GM19324 (cell line): ENCODE measurements around the gene ARRDC2.
"Not testable (repeated sequence)": the region's sequence is repeated elsewhere in the genome, so short reads cannot be mapped to it uniquely, and the experiment has no call there.

Source experiments
- ATAC-seq: cut with Tn5 transposase; IDR thresholded peaks from one replicate; pipeline ENCODE4 v1.9.1; 2021; ENCODE audit warnings: mild to moderate bottlenecking, moderate library complexity; ENCODE audit not compliant: unreplicated experiment, low FRiP score

Gene ARRDC2

DNA sequence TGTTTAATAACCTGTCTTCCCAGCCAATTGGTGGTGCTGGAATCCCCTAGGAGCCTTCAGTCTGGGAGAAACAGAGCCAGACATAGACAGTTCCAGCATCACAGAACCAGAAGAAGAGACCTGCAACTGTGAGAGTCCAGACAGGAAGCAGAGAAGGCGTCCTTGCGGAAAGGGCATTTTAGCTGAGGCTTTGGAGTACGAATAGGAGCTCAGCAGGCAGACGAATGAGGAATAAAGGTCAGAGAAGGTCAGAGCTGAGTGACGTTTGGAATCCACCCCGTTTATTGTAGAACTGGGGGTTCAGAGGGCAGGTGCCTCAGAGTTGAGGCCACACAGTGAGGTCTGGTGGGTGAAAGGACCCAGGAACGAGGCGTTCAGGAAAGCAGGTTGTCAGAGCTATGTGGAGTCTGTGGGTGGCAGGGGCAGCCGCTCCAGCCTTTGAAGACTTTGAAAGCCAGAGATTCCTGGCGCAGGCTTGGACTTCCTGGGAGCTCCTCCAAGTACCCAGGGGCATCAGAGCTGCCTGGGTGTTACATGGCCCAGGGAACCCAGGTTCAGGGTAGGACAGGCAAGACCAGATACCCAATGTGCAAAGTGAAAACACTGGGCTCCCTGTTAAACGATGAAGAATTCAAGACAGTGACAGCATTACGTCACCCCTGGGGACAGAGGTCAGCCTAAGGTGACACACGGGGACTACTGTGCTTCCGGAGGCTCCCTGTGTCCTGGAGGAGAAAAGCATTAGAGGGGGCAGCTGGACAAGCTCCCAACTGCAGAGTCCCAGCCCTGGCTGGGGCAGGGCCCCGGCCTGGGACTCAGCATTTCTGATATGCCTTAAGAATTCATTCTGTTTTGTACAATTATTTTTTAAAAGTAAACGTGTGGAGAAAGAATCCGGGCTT lies 5.5 kb downstream of the ARRDC2 start:
- no peak for ATAC-seq

DNA sequence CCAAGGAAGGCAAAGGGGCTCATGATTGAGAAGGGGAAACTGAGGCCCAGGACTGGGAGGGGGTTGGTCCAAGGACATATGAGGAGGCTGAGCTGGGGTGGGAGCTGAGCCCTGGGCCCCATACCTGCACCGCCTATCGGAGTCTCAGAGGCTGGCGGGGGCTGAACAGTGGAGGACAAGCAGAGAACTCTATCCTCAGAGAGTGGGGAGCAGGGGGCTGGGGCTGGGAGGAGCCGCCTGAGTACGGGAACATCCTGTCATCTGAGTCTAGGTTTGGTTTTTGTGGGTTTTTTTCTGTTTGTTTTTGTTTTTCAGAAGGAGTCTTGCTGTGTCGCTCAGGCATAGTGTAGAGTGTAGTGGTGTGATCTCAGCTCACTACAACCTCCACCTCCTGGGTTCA lies 6.2 kb downstream of the ARRDC2 start:
- ATAC-seq: no peak

DNA sequence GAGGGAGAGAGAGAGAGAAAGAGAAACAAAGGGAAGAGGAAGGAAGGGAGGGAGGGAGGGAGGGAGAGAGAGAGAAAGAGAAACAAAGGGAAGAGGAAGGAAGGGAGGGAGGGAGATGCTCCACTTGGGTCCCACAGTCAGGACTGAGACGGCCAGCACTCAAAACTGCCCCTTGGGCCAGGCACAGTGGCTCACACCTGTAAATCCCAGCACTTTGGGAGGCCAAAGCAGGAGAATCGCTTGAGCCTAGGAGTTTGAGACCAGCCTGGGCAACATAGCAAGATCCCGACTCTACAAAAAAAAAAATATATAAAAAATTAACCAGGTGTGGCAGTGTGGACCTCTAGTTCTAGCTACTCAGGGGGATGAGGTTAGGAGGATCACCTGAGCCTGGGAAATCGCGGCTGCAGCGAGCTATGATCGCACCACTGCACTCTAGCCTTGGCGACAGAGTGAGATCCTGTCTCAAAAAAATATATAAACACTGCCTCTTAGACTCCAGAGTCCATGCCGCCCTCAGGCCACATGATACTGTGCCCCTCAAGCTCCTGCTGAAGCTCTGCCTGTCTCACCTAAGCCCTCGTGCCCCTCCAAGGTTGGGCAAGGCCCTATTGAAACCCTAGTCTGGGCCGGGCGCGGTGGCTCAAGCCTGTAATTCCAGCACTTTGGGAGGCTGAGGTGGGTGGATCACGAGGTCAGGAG lies 8.4 kb downstream of the ARRDC2 start:
- no peak for ATAC-seq

- no peak for ATAC-seq
These were observed 9.5 kb downstream of the ARRDC2 start for GRCh38 chr19:18017275-18018083.

DNA sequence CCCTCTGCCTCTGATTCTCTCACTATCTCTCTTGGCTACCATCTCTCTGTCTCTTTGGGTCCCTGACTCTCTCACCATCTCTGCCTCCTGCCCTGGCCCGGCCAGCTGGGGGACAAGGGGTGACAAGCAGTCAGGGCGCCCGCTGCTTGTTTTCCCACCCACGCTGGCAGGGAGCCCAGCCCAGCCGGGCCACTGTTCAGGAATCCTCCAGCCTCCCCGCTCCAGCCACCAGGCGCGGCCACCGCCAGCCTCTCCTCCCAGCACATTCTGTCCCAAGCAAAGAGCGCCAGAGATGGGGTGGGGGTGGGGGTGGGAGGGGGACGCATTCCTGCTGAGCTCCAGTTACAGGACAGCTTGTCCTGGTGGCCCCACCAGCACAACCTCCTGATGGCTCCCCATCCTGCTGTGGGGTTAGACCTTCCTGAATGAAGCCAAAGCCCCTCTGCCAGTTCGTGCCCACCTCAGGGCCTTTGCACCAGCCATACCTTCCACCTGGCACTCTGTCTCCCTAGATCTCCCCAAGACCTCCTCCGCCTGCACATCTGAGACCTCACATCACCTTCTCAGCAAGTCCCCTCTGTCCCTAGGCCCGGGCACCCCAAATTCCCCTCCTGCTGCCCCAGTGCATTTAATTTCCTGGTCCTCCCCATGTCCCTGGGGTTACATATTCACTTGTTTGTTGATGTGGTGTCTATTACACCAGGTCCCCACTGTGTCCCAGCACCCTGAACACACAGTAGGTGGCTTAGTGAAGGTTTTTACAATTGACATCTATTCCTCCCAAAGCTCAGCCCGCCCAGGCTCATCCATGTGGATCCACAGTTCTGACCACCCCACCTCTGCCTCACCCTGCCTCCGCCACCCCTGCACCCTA lies 12.5 kb downstream of the ARRDC2 start:
- no peak for ATAC-seq

DNA sequence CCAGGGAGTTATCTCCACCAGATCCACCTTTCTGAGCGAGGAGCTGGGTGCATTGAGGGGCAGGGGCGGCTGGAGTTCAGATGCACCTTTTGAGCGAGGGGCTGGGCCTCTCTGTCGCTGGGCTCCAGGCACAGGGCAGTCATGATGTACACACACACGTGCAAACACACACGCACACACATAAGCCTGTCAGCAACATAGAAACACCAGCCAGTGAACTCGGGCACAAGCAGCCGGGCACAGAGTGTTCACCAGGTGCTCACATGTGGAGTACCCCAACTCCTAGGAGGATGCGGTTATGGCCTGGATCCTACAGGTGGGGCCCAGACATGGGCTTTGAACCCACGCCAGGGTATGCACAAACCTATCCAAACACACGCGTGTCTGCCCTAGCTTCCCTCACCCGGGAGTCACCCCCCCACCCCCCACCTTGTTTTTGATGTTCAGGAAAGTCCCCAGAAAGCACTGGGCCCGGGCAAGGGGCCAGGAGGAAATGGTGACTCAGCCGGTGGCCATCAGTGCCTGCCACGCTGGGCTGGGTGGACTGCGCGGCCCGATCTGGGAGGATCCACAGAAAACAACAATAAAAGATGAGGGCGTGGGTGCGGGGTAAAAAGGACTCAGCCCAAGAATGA lies 13.3 kb downstream of the ARRDC2 start:
- no peak for ATAC-seq

DNA sequence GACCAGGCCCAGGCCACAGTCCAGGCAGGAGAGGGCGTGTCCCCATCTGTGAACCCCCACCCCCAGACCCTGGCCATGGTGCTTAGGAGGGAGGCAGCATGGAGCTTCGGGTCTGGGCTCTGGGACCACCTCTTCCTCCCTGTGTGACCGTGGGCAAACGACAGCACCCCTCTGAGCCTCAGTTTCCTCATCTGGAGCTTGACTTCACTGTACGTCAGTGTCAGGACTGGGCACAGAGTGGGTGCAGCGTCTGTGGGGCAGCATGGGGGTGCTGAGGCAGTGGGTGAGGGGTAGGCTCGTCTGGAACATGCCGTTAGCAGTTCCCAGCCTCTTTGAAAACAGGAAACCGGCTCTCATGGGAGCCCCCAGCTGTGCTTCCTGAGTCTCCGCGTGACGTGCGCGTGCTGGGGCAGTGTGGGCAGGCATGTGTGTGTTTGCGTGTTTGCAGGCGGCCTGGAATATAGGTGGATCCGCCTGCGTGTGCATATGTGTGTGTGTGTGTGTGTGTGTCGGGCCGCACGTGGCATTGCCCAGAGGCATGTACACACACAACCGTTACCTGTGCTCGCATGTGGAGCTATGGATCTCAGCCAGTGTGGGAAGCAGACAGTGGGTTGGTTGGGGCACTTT lies 15.8 kb downstream of the ARRDC2 start:
- ATAC-seq: no peak

- ATAC-seq: no peak
These were observed 19.2 kb downstream of the ARRDC2 start for GRCh38 chr19:18027151-18027550.

GRCh38 chr19:18029617-18030338 lies 21.8 kb downstream of the ARRDC2 start:
- ATAC-seq: no peak

DNA sequence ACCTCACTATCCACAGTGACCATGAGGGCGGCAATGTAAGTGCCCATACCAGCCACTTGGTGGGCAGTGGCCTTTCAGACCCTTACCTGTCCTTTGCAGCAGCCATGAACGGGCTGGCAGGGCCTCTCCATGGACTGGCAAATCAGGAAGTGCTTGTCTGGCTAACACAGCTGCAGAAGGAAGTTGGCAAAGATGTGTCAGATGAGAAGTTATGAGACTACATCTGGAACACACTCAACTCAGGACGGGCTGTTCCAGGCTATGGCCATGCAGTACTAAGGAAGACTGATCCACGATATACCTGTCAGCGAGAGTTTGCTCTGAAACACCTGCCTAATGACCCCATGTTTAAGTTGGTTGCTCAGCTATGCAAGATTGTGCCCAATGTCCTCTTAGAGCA lies 23.4 kb downstream of the ARRDC2 start:
- not testable (repeated sequence) for ATAC-seq

DNA sequence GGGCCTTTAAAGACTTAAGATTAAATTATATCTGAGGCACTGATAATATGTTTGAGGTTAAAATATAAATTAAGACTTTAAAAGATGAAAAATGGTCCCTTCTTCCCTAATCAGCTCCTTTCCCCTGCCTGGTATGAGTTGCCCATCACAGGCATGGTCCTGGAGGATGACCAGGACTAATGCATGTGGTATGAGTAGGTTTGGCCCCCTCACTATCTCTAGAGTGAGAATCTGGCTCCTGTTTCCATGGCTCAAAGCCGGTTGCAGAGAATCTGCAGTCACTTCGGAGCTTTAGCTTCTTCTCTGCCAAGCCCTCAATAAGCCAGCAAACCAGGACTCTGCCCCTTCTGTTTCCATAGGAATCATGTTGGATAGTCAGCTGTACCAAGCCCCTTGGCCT lies 24.1 kb downstream of the ARRDC2 start:
- ATAC-seq: not testable (repeated sequence)

GRCh38 chr19:18041054-18041453 lies 33.1 kb downstream of the ARRDC2 start:
- no peak for ATAC-seq

GRCh38 chr19:18043676-18044075 lies 35.7 kb downstream of the ARRDC2 start:
- no peak for ATAC-seq

GRCh38 chr19:18044825-18045304 lies 36.9 kb downstream of the ARRDC2 start:
- ATAC-seq: peak; percentile 85

DNA sequence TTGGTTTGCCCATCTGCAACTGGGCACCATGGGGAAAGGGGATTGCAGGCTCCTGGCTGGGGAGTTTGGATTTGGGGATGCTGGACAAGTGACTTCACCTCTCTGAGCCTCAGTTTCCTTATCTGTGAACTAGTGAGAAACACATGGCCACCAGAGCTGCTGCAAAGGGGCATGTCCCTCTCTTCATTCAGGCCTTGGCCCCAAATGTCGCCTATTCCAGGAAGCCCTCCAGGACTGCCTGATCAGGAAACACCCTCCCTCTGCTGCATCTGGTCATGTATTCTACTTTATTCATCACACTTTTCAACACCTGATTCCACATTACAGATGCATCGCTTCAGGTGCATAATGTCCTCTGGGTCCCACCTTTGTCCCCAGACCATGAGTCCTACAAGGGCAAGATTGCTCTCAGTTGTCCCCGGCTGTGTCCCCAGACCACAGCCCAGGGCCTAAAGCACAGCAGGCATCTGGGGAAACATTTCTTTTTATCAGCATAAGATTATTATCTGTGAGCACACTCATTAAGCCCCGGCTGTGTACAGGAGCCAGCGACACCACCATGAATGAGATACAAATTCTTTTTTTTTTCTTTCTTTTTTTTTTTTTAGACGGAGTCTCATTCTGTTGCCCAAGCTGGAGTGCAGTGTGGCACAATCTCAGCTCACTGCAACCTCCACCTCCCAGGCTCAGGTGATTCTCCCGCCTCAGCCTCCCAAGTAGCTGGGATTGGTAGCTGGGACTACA lies 37.5 kb downstream of the ARRDC2 start:
- peak; percentile 15 for ATAC-seq

- no peak for ATAC-seq
These were observed 38.2 kb downstream of the ARRDC2 start for GRCh38 chr19:18046059-18046718.

- ATAC-seq: no peak
These were observed 41.4 kb downstream of the ARRDC2 start for GRCh38 chr19:18049385-18049784.
